GM21737 (cell line): ENCODE data around the gene PRDM13.

Experiments
- ATAC-seq: cut with Tn5 transposase; IDR thresholded peaks from one replicate; pipeline ENCODE4 v1.9.1; 2021; ENCODE audit warnings: mild to moderate bottlenecking, moderate library complexity; ENCODE audit not compliant: unreplicated experiment

The PRDM13 gene

DNA sequence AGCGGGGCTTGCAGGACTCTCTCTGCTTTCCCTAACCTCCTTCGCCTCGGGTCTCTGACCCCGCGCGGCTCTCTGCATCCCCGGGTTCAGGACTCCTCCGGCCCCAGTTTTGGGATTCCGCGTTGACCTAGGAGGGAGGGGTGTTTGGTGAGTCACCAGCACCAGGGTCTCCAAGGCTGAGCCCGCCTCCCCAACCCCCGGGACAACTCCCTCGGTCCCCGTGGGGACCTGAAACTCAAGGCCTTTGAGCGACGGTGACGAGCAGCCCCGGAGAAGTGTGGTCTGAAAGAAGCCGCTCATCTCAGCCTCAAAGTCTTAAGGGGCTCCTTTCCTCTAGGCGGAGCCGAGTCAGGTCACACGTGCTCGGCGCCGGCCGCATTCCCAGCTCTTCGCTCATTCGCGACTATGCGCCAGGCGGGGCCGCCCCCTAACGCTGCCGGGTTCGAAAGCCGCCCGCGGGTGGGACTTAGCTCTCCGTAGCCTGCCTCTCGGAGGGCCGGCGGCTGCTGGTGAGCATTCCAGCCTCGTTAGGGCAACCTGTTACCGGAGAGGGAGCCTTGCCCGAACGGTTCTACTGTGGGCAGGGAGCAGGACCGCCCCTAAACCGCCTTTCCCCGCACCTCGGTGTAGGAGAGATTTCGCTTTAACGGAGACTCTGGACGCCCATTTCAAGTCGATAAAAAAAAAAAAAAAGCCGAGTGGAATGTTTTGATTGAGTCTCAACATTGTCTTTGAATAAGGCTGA, 3.0 kb upstream of the PRDM13 start:
- ATAC-seq, result no peak

DNA sequence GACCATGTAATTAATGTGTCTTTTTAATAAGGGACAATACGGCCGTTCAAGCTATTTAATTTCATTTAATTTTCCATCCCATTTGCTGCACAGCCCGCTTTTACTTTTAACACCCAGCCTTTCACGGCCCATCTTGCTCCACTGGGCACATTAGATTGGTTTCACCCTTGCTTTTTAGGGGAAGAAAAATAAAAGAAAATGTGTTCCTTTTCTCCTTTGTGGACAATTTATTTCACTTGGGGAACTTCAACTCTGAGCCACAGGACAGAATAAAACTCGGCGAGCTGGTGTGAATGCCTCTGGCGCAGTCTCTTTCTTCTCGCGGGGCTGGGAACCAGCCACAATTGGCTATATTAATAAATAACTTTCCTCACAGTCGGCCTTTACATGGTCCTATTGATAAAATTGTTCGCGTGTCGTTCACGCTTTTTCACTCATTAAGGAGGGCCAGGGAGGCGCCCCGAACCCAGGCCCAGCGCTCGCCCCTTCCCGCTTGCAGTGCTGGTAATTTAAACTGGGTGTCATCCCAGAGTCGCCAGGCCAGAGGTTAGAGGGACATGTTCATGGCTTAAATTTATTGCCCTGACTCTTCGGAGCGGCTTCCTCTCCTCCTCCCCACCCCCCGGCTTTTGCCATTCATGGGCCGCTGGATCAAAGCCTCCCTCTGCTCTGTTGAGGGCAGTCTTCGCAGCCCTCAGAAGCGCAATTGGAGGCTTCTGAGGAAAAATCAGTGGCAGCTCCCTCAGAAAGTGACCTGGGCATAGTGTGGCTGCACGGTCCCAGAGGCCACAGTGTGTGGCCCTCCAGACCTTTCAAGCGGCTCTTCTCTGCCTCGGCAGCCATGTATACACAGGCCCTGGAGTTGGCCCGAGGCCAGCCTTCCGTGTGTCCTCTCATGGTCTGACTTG, 2.2 kb upstream of the PRDM13 start:
- ATAC-seq, result no peak

DNA sequence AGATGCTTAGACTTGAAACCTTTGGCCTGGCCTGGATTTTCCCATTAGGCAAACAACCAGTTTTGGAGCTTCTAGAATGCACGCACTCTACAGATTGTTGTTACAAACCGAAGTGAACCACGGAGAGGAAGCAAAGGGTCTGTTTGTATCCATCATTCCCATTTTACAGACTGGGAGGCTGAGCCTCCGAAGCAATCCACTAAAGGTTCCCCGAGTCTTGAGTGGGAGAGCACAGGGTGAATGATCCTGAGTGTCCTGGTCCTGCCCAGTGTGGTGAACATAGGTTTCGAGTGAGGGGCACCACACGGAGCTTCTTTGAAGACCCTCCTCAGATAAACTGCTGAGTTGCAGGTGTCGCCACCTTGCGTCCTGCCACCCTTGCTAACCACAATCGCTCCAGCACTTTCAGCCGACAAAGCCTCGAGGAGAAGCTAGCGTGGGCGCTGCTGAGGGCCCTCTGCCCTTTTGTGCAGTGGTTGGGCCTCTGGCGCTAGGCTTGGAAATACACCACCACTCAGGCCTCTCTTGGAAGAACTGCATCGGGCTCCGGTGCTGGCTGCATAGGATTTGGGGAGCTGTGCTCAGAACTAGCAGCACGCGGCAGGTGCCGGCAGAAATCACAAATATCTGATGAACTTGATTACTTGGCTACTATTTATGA, 1.4 kb upstream of the PRDM13 start:
- ATAC-seq, result no peak

DNA sequence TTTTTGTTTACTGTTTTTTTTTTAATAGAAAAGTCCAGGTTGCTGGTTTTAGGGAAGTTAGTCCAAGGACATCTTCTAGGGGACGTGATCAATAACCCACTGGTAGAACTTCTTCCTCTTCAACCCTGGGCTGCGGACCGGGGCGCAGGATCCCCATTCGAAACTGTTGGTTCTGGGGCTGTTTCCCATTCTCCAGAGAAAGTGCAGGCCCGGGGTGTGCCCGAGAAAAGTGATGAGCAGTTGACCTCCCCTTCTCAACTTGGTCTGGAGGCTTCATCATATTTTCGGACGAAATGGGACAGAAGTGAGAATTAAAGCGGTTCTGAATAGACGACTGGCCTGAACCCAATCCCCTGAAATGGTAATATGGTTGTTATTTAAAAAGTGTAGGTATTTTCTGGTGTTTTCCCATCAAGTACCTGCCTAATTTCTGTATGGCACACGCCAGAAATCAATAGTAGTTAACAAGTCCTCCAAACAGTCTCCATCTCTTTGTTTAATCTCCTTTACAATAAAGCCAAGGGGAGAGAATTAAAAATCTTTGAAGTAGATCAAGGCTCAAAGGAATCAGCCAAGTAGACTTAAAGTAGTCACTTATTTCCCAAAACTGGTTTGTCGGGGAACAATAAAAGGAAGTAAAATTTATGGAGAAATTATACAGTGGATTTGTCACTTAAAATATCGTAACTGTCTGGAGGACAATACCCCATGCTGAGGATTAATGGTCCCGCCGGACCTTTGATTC, 550 bp upstream of the PRDM13 start:
- no peak for ATAC-seq

DNA sequence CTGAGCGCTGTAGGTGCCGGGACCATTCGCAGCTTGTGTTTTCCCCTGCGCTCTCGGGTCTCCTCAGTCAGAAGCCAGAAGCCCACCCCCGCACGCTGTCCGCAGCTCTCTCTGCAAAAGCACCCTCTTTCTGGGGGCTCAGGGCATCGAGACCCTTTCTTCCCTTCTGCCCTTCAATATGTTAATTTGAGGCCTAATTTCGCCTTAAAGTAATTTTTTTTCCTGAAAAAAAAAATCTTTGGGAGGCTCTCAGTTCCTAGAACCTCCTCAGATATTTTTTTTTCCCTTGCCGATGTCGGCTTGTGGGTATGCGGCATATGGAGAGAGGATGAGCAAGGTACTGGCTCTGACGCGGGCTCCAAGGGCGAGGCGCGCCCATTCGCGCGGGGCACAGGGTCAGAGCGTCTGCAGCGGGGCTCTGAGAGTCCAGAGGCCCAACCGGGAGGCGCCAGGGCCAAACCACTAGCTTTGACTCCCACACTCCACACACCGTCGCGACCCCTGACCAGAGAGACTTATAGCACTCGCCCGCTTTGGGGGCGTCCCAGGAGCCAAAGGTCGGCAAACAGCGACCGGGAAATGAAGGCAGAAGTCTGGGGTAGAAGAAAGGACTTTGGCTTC, 893 bp downstream of the PRDM13 start:
- no peak for ATAC-seq

DNA sequence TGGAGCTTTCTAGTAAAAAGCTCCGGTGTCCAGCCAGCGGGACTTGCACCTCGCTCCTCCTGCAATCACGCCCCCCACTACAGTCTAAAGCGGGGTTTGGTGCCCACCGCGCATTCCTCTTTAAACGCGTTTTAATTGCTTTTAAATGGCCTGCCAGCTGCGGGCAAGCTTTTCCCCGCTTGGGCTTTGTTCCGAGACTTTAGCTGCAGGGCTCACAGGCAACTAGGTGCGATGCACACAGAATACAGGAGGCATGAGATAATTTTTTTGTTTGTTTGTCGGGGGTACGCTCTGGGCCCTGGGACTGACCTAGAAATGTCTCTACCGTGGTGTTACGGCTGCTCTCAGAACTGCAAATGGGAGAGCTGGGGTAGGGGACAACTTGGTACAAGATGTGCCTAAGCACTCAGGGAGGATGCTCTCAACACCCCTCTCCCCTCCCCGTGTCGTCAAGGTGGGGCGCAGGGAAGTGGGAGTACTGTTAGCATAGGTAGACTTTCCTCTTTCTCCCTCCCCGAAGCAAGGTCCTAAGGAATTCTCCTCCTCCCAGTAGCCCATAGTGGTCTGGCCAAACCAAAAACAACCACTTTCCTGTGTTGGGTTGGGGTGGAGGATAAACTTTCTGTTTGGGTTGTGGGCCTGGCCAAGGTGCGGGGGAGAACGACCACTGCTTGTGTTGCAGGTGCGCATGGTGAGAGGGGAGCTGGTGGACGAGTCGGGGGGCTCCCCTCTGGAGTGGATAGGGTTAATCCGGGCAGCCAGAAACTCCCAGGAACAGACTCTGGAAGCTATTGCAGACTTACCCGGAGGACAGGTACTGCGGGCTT, 1.6 kb downstream of the PRDM13 start:
- ATAC-seq, result no peak

DNA sequence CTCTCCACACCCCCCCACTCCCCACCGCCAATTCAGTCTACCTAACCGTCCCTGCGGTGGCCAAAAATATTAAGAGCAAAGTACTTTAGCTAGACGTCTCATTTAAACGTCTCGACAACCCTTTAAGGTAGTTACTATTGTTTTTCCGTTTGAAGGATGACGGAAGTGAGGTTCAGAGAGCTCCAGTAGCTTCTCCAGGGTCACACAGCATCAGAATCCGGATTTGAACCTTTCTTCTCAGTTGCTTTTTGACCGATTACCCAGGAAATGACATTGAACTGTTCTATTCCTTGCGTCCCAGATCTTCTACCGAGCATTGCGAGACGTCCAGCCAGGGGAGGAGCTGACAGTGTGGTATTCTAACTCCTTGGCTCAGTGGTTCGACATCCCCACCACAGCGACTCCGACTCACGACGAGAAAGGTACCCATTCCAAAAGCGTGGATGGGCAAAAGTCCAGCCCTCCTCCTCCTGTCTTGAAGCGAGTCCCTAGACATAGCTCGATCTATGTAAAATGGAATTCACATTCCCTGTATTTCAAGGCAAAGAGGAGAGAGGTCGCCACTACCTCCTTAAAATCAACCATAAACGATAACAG, 2.4 kb downstream of the PRDM13 start:
- ATAC-seq, result no peak

DNA sequence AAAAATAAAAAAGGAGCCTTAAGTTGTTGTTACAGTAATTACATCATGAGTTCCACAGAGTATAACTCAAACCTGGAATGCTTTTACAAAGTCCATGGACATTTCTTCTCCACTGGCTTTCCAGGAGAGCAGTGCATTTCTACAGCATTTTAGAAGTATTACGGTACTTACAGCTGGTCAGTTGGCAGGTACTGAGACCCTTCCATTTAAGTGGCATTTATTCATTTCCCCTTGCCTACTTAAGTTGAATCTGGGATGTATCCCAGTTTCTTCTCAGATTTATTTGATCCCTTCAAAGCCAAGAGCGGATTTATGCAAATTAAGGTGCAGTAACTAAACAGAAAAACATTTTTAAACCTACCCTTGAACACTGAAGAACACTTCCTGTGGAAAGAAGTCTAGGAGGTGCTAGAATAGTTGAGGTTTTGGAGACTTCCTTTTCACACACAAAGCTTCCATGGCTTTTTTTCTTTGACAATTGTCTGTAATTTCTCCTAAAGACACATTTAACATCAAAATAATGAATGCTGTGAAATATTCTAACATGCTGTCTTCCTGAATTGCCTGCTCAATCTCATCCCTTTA, 3.4 kb downstream of the PRDM13 start:
- ATAC-seq, result no peak

DNA sequence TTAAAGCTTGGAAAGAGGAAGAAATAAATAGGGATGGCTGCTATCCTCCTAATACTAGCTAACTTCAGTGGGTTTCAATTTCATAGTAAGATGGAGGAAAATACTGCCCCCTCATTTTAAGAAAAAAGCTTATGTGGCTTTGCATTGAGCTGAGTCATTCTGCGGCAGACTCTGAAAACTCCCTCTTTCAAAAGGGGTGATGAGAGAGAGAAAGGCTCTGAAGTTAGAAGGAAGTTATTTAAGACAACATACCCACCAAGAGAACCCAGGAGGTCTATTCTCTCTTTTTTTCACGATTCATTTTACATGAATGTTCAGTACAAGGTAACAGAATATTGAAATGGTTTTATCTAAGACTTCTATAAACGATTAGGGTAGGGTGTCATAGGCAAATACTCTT, 4.5 kb downstream of the PRDM13 start:
- ATAC-seq, result peak; percentile 41

DNA sequence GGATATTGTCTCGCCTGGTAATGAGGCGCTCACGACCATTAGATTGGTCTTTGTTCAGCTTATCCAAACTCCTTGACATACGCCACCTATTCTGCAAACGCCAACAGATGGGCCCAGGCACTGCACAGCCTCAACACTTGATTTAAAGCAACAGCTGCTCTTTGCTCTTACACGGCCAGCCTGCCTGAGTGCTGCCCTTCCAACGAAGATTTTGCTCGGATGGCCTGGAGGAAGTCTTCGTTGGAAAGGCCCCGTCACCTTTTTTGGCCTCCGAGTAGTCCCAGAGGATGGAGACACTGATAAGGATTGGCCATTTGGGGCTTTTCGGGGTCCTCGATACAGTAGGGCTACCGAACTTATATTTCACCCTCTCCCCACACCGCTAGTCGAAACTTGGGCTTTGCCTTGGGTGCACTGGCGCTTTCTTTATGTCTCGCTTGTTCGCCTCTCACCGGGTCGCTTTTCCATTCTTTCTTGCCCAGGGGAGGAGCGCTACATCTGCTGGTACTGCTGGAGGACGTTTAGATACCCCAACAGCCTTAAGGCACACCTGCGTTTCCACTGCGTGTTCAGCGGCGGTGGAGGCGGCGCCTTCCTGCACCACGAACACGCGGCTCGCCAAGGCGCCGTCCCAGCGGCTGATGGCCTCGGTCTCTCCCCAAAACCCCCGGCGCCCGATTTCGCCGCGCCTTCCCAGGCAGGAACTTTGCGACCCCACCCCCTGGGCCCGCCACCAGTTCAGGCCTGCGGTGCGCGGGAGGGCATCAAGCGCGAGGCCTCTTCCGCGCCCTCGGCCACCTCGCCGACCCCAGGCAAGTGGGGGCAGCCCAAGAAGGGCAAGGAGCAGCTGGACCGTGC, 6.1 kb downstream of the PRDM13 start:
- no peak for ATAC-seq

DNA sequence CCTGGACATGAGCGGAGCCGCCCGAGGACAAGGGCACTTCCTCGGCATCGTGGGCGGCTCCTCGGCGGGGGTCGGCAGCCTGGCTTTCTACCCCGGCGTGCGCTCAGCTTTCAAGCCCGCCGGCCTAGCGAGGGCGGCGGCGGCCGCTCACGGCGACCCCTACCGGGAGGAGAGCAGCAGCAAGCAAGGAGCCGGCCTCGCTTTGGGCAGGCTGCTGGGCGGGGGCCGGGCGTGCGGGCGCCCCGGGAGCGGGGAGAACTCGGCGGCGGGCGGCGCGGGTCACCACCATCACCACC, 6.7 kb downstream of the PRDM13 start:
- peak; percentile 69 for ATAC-seq

DNA sequence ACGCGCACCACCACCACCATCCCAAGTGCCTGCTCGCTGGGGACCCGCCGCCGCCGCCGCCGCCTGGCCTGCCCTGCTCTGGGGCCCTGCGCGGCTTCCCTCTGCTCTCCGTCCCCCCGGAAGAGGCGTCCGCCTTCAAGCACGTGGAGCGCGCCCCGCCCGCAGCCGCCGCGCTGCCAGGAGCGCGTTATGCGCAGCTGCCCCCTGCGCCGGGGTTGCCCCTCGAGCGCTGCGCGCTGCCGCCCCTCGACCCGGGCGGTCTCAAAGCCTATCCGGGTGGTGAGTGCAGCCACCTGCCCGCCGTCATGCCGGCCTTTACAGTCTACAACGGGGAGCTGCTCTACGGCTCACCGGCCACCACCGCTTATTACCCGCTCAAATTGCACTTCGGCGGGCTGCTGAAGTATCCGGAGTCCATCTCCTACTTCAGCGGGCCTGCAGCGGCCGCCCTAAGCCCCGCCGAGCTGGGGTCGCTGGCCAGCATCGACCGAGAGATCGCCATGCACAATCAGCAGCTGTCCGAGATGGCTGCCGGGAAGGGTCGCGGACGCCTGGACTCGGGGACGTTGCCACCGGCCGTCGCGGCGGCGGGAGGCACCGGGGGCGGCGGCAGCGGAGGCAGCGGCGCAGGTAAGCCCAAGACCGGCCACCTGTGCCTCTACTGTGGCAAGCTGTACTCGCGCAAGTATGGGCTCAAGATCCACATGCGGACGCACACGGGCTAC, 7.2 kb downstream of the PRDM13 start:
- peak; percentile 56 for ATAC-seq

DNA sequence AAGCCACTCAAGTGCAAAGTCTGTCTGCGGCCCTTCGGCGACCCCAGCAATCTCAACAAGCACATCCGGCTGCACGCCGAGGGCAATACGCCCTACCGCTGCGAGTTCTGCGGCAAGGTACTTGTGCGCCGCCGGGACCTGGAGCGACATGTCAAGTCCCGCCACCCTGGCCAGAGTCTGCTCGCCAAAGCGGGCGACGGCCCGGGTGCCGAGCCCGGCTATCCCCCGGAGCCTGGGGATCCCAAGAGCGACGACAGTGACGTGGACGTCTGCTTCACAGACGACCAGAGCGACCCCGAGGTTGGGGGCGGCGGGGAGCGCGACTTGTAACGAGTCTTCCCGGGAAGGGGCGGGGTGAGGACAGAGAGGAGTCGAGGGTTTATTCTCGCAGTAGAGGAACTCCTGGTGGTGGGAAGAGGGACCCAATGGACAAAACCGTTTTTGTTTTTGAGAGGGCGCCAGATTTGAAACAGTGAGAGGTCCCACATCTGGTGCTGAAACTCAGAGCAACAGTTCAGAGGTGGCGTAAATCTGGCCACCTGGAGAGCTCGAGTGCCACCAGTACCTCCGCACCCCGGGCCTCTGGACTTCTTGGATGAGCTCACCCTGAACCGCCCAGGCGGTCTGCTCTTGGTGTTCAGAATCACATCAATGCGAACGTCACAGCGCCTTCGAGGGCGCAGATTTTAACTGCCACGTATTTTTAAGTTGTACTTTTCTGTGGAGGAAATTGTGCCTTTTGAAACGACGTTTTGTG, 8.0 kb downstream of the PRDM13 start:
- ATAC-seq, result no peak

DNA sequence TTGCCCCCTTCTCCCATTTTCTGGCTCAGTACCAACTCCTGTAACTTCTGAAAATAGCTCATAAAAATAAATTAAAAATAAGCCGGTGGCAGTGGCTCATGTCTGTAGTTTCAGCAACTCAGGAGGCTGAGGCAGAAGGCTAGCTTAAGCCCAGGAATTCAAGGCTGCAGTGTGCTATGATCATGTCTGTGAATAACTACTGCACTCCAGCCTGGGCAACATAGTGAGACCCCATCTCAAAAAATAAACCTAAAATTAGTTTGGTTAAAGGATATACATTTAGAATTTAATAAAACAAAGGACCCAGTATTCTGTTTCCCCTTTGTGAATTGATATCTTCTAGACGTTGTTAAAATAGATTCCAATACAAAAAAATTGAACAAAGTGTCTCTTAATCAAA, 10.5 kb downstream of the PRDM13 start:
- ATAC-seq, result no peak

DNA sequence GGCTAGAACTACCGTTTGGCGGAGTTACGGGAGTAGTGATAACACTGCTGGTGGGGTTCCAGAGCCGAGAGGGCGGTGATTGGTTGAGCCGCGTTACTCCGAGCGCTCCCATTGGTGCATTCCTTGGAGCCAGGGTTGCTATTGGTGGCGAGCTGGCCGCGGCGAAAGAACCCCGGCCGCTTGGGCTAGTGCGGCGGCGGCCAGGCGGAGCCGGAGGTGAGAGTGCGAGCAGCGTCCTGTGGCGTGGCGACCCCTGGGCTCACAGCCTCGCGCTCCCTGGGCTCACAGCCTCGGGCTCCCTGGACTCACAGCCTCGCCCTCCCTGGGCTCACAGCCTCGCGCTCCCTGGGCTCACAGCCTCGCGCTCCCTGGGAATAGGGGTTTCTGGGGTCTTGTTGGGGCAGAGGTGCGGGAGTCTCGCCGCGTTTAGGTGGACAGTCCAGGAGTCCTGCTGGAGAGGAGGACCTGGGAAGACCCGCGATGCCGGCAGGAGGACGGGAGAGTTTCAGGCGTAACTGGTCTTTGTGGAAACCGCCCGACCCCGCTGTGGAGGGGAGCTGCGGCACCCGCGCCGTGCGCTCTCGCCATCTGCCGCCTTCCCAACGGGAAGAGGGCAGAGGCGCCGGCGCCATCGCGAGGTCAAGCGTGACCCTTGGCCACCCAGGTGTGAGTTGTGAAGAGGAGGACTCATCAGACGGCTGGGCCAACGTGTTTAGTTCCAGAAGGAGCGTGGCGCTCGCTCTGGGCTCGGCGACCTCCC, 12.2 kb downstream of the PRDM13 start:
- no peak for ATAC-seq

DNA sequence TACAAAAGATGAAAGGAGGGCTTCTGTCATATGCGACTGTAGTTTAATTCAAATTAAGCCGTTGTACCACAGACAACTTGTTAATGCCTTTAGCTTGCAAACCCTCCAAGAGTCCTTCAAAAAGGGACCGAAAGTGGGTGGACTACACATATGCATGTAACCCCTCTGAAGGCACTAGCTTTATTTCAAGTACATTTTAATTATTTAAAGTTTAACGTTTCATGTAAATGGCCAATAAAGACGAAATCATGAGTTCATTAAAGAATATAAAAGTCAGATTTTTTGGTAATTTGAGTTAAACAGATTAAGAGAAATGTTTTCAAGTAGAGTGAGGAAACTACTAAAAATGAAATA, 12.8 kb downstream of the PRDM13 start:
- ATAC-seq, result no peak
